SK-N-SH (cell line): Measurements from ENCODE around the gene HTR1E. TPM values are rescaled to one million over a fixed set of nuclear protein-coding genes. Genes with fewer than 3 reads are reported as not detected.
"Not testable (repeated sequence)": the region's sequence is repeated elsewhere in the genome, so short reads cannot be mapped to it uniquely, and the experiment has no call there.

Experiments used
- CTCF ChIA-PET: fragments of 300-600, 350-600 bp; formaldehyde crosslinking; extraction: SDS; loops from one replicate; lab custom pipeline; 2021; lab: Yijun Ruan, JAX
- POLR2A ChIA-PET: fragments of 350-600 bp; sonication (Branson Sonifier 250); formaldehyde crosslinking; extraction: SDS; loops from one replicate; lab custom pipeline; 2020; ENCODE audit warnings: antibody characterized with exemption, inconsistent platforms; lab: Yijun Ruan, JAX
- DNase-seq: peaks from one replicate; pipeline ENCODE4 v3.0.0; 2012
- H2AFZ ChIP-seq: fragments of 200-600 bp; sonication (generic); 2 replicates; pipeline ENCODE4 v1.8.1; 2016; ENCODE audit warnings: antibody characterized with exemption, mild to moderate bottlenecking, low read depth
- H3F3A ChIP-seq: fragments of 200-600 bp; sonication (generic); replicated peaks from 2 replicates; pipeline ENCODE3; 2016; ENCODE audit warnings: antibody characterized with exemption, mild to moderate bottlenecking; ENCODE audit not compliant: insufficient read depth
- H3K27ac ChIP-seq, 2 experiments: fragments of 200-500 bp in 1 of 2; fragments of 200-600 bp in 1 of 2; sonication (Bioruptor generic) in 1 of 2; sonication (generic), shearing (Covaris generic) in 1 of 2; 2 replicates each; pipeline versions ENCODE4 v1.5.1 to v1.6.1; 2014 to 2016; ENCODE audit warnings: low read depth in 2 of 2, inconsistent platforms in 1 of 2, low read length in 1 of 2, mild to moderate bottlenecking in 1 of 2, mixed read lengths in 1 of 2
- H3K27me3 ChIP-seq: fragments of 200-600 bp; sonication (generic), shearing (Covaris generic); 2 replicates; pipeline ENCODE4 v1.6.1; 2016; ENCODE audit warnings: mixed run types; ENCODE audit not compliant: insufficient read depth
- H3K36me3 ChIP-seq, 2 experiments: fragments of 200-500 bp in 1 of 2; fragments of 200-600 bp in 1 of 2; sonication (Bioruptor generic) in 1 of 2; sonication (generic) in 1 of 2; replicated peaks in 1 of 2; 2 replicates each; pipeline versions ENCODE3 to v1.5.1; 2014 to 2016; ENCODE audit warnings: low read length in 1 of 2, mild to moderate bottlenecking in 1 of 2; ENCODE audit not compliant: insufficient read depth in 2 of 2, control insufficient read depth in 1 of 2
- H3K4me1 ChIP-seq, 2 experiments: fragments of 200-500 bp in 1 of 2; fragments of 200-600 bp in 1 of 2; sonication (Bioruptor generic) in 1 of 2; sonication (generic), shearing (Covaris generic) in 1 of 2; 2 replicates each; pipeline versions ENCODE4 v1.5.1 to v1.6.1; 2014 to 2016; ENCODE audit warnings: low read depth in 1 of 2, low read length in 1 of 2, mixed run types in 1 of 2; ENCODE audit not compliant: insufficient read depth in 2 of 2, control insufficient read depth in 1 of 2
- H3K4me2 ChIP-seq: fragments of 200-600 bp; sonication (generic), shearing (Covaris generic); 2 replicates; pipeline ENCODE4 v1.6.1; 2017; ENCODE audit warnings: mixed run types
- H3K4me3 ChIP-seq, 2 experiments: fragments of 200-500 bp in 1 of 2; fragments of 200-600 bp in 1 of 2; sonication (Bioruptor generic) in 1 of 2; sonication (generic), shearing (Covaris generic) in 1 of 2; 2 replicates each; pipeline versions ENCODE4 v1.5.1 to v1.8.1; 2014 to 2016; ENCODE audit warnings: low read depth in 2 of 2, inconsistent platforms in 1 of 2, low read length in 1 of 2, mild to moderate bottlenecking in 1 of 2, mixed read lengths in 1 of 2, moderate library complexity in 1 of 2
- H3K79me2 ChIP-seq: fragments of 200-600 bp; sonication (generic); 2 replicates; pipeline ENCODE4 v1.8.1; 2017; ENCODE audit warnings: mild to moderate bottlenecking; ENCODE audit not compliant: insufficient read depth
- H3K9ac ChIP-seq: fragments of 200-600 bp; sonication (generic); 2 replicates; pipeline ENCODE4 v1.6.1; 2017; ENCODE audit warnings: mixed run types
- H3K9me2 ChIP-seq: fragments of 200-600 bp; sonication (generic); 2 replicates; pipeline ENCODE4 v1.6.1; 2017; ENCODE audit warnings: mixed run types
- H3K9me3 ChIP-seq: fragments of 200-600 bp; sonication (generic); 2 replicates; pipeline ENCODE4 v1.6.1; 2017; ENCODE audit warnings: mixed run types, mild to moderate bottlenecking, moderate library complexity
- H4K20me1 ChIP-seq: fragments of 200-600 bp; sonication (generic); 2 replicates; pipeline ENCODE4 v1.6.1; 2017; ENCODE audit warnings: mild to moderate bottlenecking, mixed run types; ENCODE audit not compliant: insufficient read depth
- GATA2 ChIP-seq: sonication (generic); formaldehyde crosslinking; IDR thresholded peaks from 2 replicates; pipeline ENCODE4 v1.5.0; 2020; ENCODE audit warnings: mild to moderate bottlenecking, missing genetic modification reagents
- JUND ChIP-seq: IDR thresholded peaks from 2 replicates; pipeline ENCODE4 v1.4.0; 2012
- MAX ChIP-seq: IDR thresholded peaks from 2 replicates; pipeline ENCODE4 v1.4.0; 2012; ENCODE audit warnings: low read depth
- MEF2A ChIP-seq: IDR thresholded peaks from 2 replicates; pipeline ENCODE4 v1.4.0; 2012; ENCODE audit warnings: low read depth, borderline replicate concordance
- NFIC ChIP-seq: IDR thresholded peaks from 2 replicates; pipeline ENCODE4 v1.4.0; 2012; ENCODE audit warnings: borderline replicate concordance
- PBX3 ChIP-seq: IDR thresholded peaks from 2 replicates; pipeline ENCODE4; 2012
- POLR2AphosphoS5 ChIP-seq: IDR thresholded peaks from 2 replicates; pipeline ENCODE4 v1.6.1; 2012; ENCODE audit warnings: low read depth, low read length
- REST ChIP-seq: IDR thresholded peaks from 2 replicates; pipeline ENCODE4 v1.6.1; 2012; ENCODE audit warnings: mild to moderate bottlenecking, low read depth, low read length, moderate library complexity
- TAF1 ChIP-seq: IDR thresholded peaks from 2 replicates; pipeline ENCODE4 v1.6.1; 2012; ENCODE audit warnings: low read depth, mild to moderate bottlenecking, low read length, moderate library complexity, borderline replicate concordance
- USF1 ChIP-seq: IDR thresholded peaks from 2 replicates; pipeline ENCODE4 v1.4.0; 2012; ENCODE audit warnings: low read depth, borderline replicate concordance
- USF2 ChIP-seq: fragments of 150-350 bp; IDR thresholded peaks from 2 replicates; pipeline ENCODE4 v1.6.1; 2017; ENCODE audit warnings: antibody characterized with exemption, low read length, low read depth, borderline replicate concordance
- whole genome bisulfite sequencing: methylation state at CpG from one replicate; pipeline ENCODE4 v1.1.6; 2017; ENCODE audit warnings: low lambda C conversion rate; 5-methylcytosine and 5-hydroxymethylcytosine counted together
- polyA plus RNA-seq, 3 experiments: library from polyadenylated mRNA; depleted of rRNA; stranded (reverse); fragments of >200 nt; gene quantifications; 2 replicates each; pipeline ENCODE4 v1.2.3, GENCODE V29; 2012

HTR1E gene
- polyA plus RNA-seq, 1 of the 3 experiments (the other 2 are of a cell fraction): 0.02 TPM

- TF ChIP-seq REST (no peak), PBX3 (no peak), JUND (no peak), USF1 (no peak), GATA2 (CRISPR knock-in tag) (no peak), POLR2AphosphoS5 (no peak)
These were observed 49.0 kb upstream of the HTR1E start (continued) for GRCh38 chr6:86888301-86888700.

GRCh38 chr6:86897265-86897664 lies 40.1 kb upstream of the HTR1E start:
- H3K9me2 ChIP-seq, H3K9ac ChIP-seq, H3K9me3 ChIP-seq, H4K20me1 ChIP-seq, H3K27me3 ChIP-seq, H3F3A ChIP-seq, CTCF ChIA-PET, H2AFZ ChIP-seq, H3K4me2 ChIP-seq, H3K27ac ChIP-seq, POLR2A ChIA-PET, H3K4me3 ChIP-seq, DNase-seq, H3K36me3 ChIP-seq, H3K79me2 ChIP-seq, H3K4me1 ChIP-seq: not testable (repeated sequence)
- 65% methylated on average over 8 of the region's 8 CpGs for WGBS

GRCh38 chr6:86913795-86914194 lies 23.5 kb upstream of the HTR1E start:
- no peak for DNase-seq
- no peak overlapping the region for H3K27ac ChIP-seq
- H3K79me2 ChIP-seq: no peaks in the 10 kb centered on the region
- H3F3A ChIP-seq: no peaks in the 10 kb centered on the region
- no peaks in the 10 kb centered on the region for H3K9me3 ChIP-seq
- WGBS: 0% methylated on average over 2 of the region's 2 CpGs
- H4K20me1 ChIP-seq: no peaks in the 10 kb centered on the region
- TF ChIP-seq PBX3: no peak
- TF ChIP-seq POLR2AphosphoS5: no peak
- no peak for TF ChIP-seq TAF1
- TF ChIP-seq MAX: no peak
- TF ChIP-seq MEF2A: no peak
- TF ChIP-seq NFIC: no peak
- no peak for TF ChIP-seq USF2
- H2AFZ ChIP-seq: no peak overlapping the region
- no peaks in the 10 kb centered on the region for H3K36me3 ChIP-seq
- H3K4me3 ChIP-seq: no peak overlapping the region
- no peak overlapping the region for H3K9ac ChIP-seq
- H3K9me2 ChIP-seq: no peaks in the 10 kb centered on the region
- H3K4me2 ChIP-seq: no peak overlapping the region
- no peaks in the 10 kb centered on the region for H3K27me3 ChIP-seq
- ChIA-PET POLR2A (no interaction called here), CTCF (interaction anchor here (0.7 kb wide), 1 partner anchor 1072 kb away, joined by 3 read pairs; no protein-coding TSS in a partner anchor)
- H3K4me1 ChIP-seq: no peaks in the 10 kb centered on the region
